ENCODE results near the gene THSD4. TPM values are rescaled to one million over a fixed set of nuclear protein-coding genes. Genes with fewer than 3 reads are reported as not detected.

THSD4 gene
- total and polyA plus RNA-seq, 9 of the 15 experiments (the other 6 are each of a cell fraction or from before 2014, with no cell fraction given): 0.04 TPM; not detected in 5

GRCh38 chr15:71752128-71752527 is 636.9 kb downstream of the THSD4 start:
- in situ Hi-C loops (cut with MboI): no loop called here
- Histone ChIP-seq H2AFZ (ENCODE audit: low read depth, low read length) (no peak overlapping the region), H3K27me3 (ENCODE audit: control insufficient read depth in 2 of 2, insufficient read depth in 2 of 2, low read length in 2 of 2) (peaks cover 2 to 27% of the 10 kb centered on the region in 2 experiments; a peak in 3 of 5 replicates), H3K4me1 (replicated peaks in 1 of 2; ENCODE audit: control insufficient read depth in 2 of 2, insufficient read depth in 2 of 2, low read length in 2 of 2) (no peaks in the 10 kb centered on the region), H3K9ac (ENCODE audit: insufficient read depth in 1 of 2, low read depth in 2 of 2, low read length in 2 of 2) (no peak overlapping the region), H4K20me1 (replicated peaks; ENCODE audit: control insufficient read depth, insufficient read depth, low read length) (no peaks in the 10 kb centered on the region), H3K36me3 (ENCODE audit: control insufficient read depth, insufficient read depth, low read length) (no peaks in the 10 kb centered on the region), H3K9me1 (ENCODE audit: control insufficient read depth, insufficient read depth, low read length) (no peaks in the 10 kb centered on the region), H3K4me3 (no peak overlapping the region), H3K27ac (ENCODE audit: extremely low read depth, low read depth, low read length) (no peak overlapping the region), H3K79me2 (ENCODE audit: control insufficient read depth, insufficient read depth, low read length) (no peaks in the 10 kb centered on the region), H3K9me3 (replicated peaks; ENCODE audit: control insufficient read depth, insufficient read depth, low read depth, low read length) (no peaks in the 10 kb centered on the region), H3K4me2 (ENCODE audit: insufficient read depth, low read length) (no peak overlapping the region)
- intact Hi-C loops (cut with micrococcal nuclease): no loop called here
- FAIRE-seq (no peak), ATAC-seq (no peak), DNase-seq (ENCODE audit: extremely low read depth in 1 of 4, low spot score in 3 of 4) (no peak)
- no TSS peak for BruUV-seq (replicated peaks)
- TF ChIP-seq TAF7 (tag; IDR thresholded peaks at IDR 0.05) (no peak), RFX1 (IDR thresholded peaks at IDR 0.05) (no peak), HINFP (tag; conservative IDR thresholded peaks at IDR 0.05; ENCODE audit: low read depth) (no peak), HES1 (IDR thresholded peaks at IDR 0.05; ENCODE audit: low read depth) (no peak), ZNF75A (CRISPR knock-in tag; IDR thresholded peaks at IDR 0.05) (no peak), NFATC3 (IDR thresholded peaks at IDR 0.05) (no peak), SIN3B (IDR thresholded peaks at IDR 0.05; ENCODE audit: low read depth) (no peak), SRF (CRISPR knock-in tag; IDR thresholded peaks at IDR 0.05) (no peak), ZFP30 (CRISPR knock-in tag; IDR thresholded peaks at IDR 0.05; ENCODE audit: borderline replicate concordance) (no peak), HMBOX1 (IDR thresholded peaks at IDR 0.05) (no peak), ZNF77 (CRISPR knock-in tag; IDR thresholded peaks at IDR 0.05) (no peak), VEZF1 (CRISPR knock-in tag; IDR thresholded peaks at IDR 0.05) (no peak), ZNF561 (CRISPR knock-in tag; conservative IDR thresholded peaks at IDR 0.05) (no peak), ZNF239 (CRISPR knock-in tag; IDR thresholded peaks at IDR 0.05) (no peak), FOXO4 (CRISPR knock-in tag; IDR thresholded peaks at IDR 0.05) (no peak)
- ChIA-PET POLR2A (interaction anchor here (0.7 kb wide), 1 partner anchor 87 kb away, joined by 3 read pairs; no protein-coding TSS in a partner anchor), CTCF (ENCODE audit: low intra/inter-chr PET ratio) (no interaction called here)
- WGBS (ENCODE audit: insufficient coverage, low coverage, missing lambda C conversion rate): 0% methylated on average over 4 of the region's 4 CpGs
